Breast epithelium (tissue), 4 donors: ENCODE measurements around the gene VSTM2L. TPM values are rescaled to one million over a fixed set of nuclear protein-coding genes. Genes with fewer than 3 reads are reported as not detected.

ENCODE experiments used
- DNase-seq, 2 donors: peaks; one replicate each; pipeline ENCODE4 v3.0.0-alpha.2; 2019; ENCODE audit warnings: low spot score in 2 of 2
- H3K27ac ChIP-seq, 2 donors: fragments of 200-600 bp; sonication (generic) in 1 of 2; one replicate each; pipeline ENCODE4 v1.5.1; 2016 to 2019; ENCODE audit warnings: mild to moderate bottlenecking in 1 of 2
- H3K27me3 ChIP-seq, 2 donors: fragments of 200-600 bp; sonication (generic) in 1 of 2; one replicate each; pipeline versions ENCODE4 v1.5.1 to v1.6.0; 2017 to 2019; ENCODE audit warnings: control low read depth in 1 of 2, mild to moderate bottlenecking in 1 of 2
- H3K36me3 ChIP-seq: fragments of 200-600 bp; one replicate; pipeline ENCODE4 v1.5.1; 2019
- H3K4me1 ChIP-seq, 2 donors: fragments of 200-600 bp; sonication (generic); one replicate each; pipeline ENCODE4 v1.5.1; 2016 to 2019; ENCODE audit warnings: control low read depth in 1 of 2
- H3K4me3 ChIP-seq, 3 donors: fragments of 200-600 bp; sonication (generic); 1 replicate in 2 of 3; 2 replicates in 1 of 3; pipeline ENCODE4 v1.5.1; 2016 to 2019; ENCODE audit warnings: mild to moderate bottlenecking in 3 of 3, moderate library complexity in 2 of 3
- H3K9me3 ChIP-seq, 2 donors: fragments of 200-600 bp; sonication (generic) in 1 of 2; one replicate each; pipeline ENCODE4 v1.5.1; 2016 to 2019; ENCODE audit warnings: control low read depth in 1 of 2
- POLR2A ChIP-seq: fragments of 450-650 bp; IDR thresholded peaks from one replicate; pipeline ENCODE4 v1.6.1; 2016; ENCODE audit warnings: antibody characterized with exemption, mild to moderate bottlenecking, moderate library complexity
- POLR2AphosphoS5 ChIP-seq, 3 donors: sonication (generic); formaldehyde crosslinking; IDR thresholded peaks; one replicate each; pipeline ENCODE4 v1.6.1; 2017; ENCODE audit warnings: antibody characterized with exemption in 3 of 3
- intact Hi-C: fragments of 100-400 bp; cut with DNase I; formaldehyde crosslinking; loops from one replicate; pipeline ENCODE4 v1.15.1; 2023; ENCODE audit warnings: low total_unique reads
- total RNA-seq, 3 donors: library from RNA; depleted of rRNA; stranded (reverse); fragments of >200 nt; gene quantifications; one replicate each; pipeline ENCODE4 v1.1.0, GENCODE V29; 2016
- TF ChIP-seq, protein P1 (sequence below), 3 donors: fragments of 450-650 bp; IDR thresholded peaks; one replicate each; pipeline ENCODE4 v1.5.1; 2016 to 2017; ENCODE audit warnings: antibody characterized with exemption in 3 of 3, mild to moderate bottlenecking in 3 of 3, moderate library complexity in 3 of 3

The VSTM2L gene
- total RNA-seq, 3 donors from 2014 or later = 0.33 to 0.48 (median 0.44) TPM

DNA sequence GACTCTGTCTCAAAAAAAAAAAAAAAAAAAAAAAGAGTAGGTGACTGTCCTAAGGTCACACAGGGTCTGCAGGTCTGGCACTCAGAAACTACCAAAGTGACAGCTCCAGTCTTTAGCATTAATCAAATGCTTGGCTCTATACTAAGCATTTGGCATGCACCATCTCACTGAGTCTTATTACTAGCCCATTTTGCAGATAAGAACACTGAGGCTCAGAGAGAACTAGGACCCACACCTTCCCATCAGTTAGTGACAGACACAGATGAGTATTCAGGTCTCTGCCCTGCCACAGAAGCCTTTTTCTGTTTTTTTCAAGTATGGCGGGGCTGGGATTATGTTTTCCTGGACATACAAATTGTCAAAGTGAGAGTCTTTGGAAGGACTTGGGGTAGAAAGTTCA is 23.1 kb upstream of the VSTM2L start:
- Histone ChIP-seq H3K4me3 (no peak overlapping the region), H3K36me3 (no peaks in the 10 kb centered on the region), H3K9me3 (no peaks in the 10 kb centered on the region), H3K4me1 (no peaks in the 10 kb centered on the region), H3K27me3 (no peaks in the 10 kb centered on the region), H3K27ac (no peak overlapping the region)
- intact Hi-C loops = no loop called here
- no peak for DNase-seq
- TF ChIP-seq POLR2A = no peak
- TF ChIP-seq POLR2AphosphoS5 (IDR thresholded peaks at IDR 0.05) = no peak
- TF ChIP-seq, protein P1, sequence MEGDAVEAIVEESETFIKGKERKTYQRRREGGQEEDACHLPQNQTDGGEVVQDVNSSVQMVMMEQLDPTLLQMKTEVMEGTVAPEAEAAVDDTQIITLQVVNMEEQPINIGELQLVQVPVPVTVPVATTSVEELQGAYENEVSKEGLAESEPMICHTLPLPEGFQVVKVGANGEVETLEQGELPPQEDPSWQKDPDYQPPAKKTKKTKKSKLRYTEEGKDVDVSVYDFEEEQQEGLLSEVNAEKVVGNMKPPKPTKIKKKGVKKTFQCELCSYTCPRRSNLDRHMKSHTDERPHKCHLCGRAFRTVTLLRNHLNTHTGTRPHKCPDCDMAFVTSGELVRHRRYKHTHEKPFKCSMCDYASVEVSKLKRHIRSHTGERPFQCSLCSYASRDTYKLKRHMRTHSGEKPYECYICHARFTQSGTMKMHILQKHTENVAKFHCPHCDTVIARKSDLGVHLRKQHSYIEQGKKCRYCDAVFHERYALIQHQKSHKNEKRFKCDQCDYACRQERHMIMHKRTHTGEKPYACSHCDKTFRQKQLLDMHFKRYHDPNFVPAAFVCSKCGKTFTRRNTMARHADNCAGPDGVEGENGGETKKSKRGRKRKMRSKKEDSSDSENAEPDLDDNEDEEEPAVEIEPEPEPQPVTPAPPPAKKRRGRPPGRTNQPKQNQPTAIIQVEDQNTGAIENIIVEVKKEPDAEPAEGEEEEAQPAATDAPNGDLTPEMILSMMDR (IDR thresholded peaks at IDR 0.05) = no peak

GRCh38 chr20:37880726-37881591 is 22.0 kb upstream of the VSTM2L start:
- no peaks in the 10 kb centered on the region for H3K9me3 ChIP-seq
- no peak overlapping the region for H3K27ac ChIP-seq
- H3K4me3 ChIP-seq = no peak overlapping the region
- no peaks in the 10 kb centered on the region for H3K27me3 ChIP-seq
- H3K36me3 ChIP-seq = no peaks in the 10 kb centered on the region
- intact Hi-C loops = no loop called here
- no peak for DNase-seq
- no peaks in the 10 kb centered on the region for H3K4me1 ChIP-seq
- TF ChIP-seq POLR2AphosphoS5 (IDR thresholded peaks at IDR 0.05) = no peak

GRCh38 chr20:37881601-37882343 is 21.2 kb upstream of the VSTM2L start:
- Histone ChIP-seq H3K4me1 (no peaks in the 10 kb centered on the region), H3K36me3 (no peaks in the 10 kb centered on the region), H3K9me3 (no peaks in the 10 kb centered on the region), H3K27ac (no peak overlapping the region), H3K4me3 (no peak overlapping the region), H3K27me3 (no peaks in the 10 kb centered on the region)
- DNase-seq = no peak
- TF ChIP-seq POLR2A = no peak
- no peak for TF ChIP-seq POLR2AphosphoS5 (IDR thresholded peaks at IDR 0.05)
- TF ChIP-seq, protein P1 (IDR thresholded peaks at IDR 0.05) = no peak
- intact Hi-C loops = no loop called here

DNA sequence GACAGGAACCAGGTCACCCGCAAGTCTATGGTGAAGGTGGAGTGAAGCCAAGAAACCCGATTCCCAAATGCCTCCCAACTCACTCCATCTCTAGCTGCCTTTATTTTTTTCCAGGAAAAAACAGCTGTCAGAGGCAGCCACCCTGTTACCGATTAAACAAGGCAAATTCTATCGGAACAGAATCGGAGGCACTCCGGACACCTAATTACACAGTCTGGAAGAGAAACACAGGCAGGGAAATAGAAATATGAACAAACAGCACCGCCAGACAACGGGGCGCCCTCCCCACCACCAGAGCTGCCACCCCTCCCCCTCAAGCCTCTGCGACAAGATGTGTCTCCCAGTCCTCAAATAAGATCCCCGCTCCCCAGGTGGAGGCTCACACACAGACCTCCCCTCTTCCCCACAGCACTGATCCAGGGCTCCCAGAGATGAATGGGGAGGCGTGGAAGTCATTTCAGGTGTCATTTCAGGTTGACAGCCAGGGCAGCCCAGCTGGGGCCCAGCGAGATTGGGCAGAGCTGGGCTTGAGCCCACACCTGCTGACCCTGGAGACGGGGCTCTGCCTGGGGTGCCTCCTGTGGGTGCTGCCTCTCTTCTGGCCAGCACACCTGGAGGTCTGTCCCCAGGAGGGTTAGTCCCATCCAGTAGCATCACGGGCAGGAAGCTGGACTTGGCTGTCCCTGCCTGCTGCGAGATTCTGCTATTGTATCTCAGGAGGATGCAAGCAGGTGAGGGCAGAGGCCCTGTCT is 19.8 kb upstream of the VSTM2L start:
- H3K4me1 ChIP-seq = no peaks in the 10 kb centered on the region
- no peak for DNase-seq
- intact Hi-C loops = no loop called here
- H3K27ac ChIP-seq = no peak overlapping the region
- no peak for TF ChIP-seq POLR2AphosphoS5 (IDR thresholded peaks at IDR 0.05)
- TF ChIP-seq POLR2A = no peak
- H3K9me3 ChIP-seq = no peaks in the 10 kb centered on the region
- no peaks in the 10 kb centered on the region for H3K27me3 ChIP-seq
- H3K4me3 ChIP-seq = no peak overlapping the region
- H3K36me3 ChIP-seq = no peaks in the 10 kb centered on the region

- no peak for DNase-seq
- TF ChIP-seq POLR2A (no peak), POLR2AphosphoS5 (IDR thresholded peaks at IDR 0.05) (no peak)
- TF ChIP-seq, protein P1 (IDR thresholded peaks at IDR 0.05) = no peak
- Histone ChIP-seq H3K4me1 (no peaks in the 10 kb centered on the region), H3K36me3 (no peaks in the 10 kb centered on the region), H3K4me3 (no peak overlapping the region), H3K9me3 (no peaks in the 10 kb centered on the region), H3K27me3 (no peaks in the 10 kb centered on the region), H3K27ac (no peak overlapping the region)
- intact Hi-C loops = no loop called here
These were observed 17.9 kb upstream of the VSTM2L start for GRCh38 chr20:37885042-37885441.
